Left colon (tissue), 2 donors: ENCODE data around the gene KRTAP9-2. TPM values are rescaled to one million over a fixed set of nuclear protein-coding genes. Genes with fewer than 3 reads are reported as not detected.
"Not testable (repeated sequence)": the region's sequence is repeated elsewhere in the genome, so short reads cannot be mapped to it uniquely, and the experiment has no call there.

Experiments used
- ATAC-seq: fragments of 200-7000 bp; cut with Tn5 transposase; one replicate; pipeline ENCODE4 v1.9.1; 2020; ENCODE audit warnings: mild to moderate bottlenecking, moderate library complexity
- DNase-seq, 2 donors: peaks; one replicate each; pipeline ENCODE4 v3.0.0-alpha.2; 2020
- intact Hi-C, 2 donors: fragments of 100-400 bp; cut with DNase I in 1 of 2; cut with micrococcal nuclease in 1 of 2; formaldehyde crosslinking; loops; one replicate each; pipeline versions ENCODE4 v1.11.2 to v1.14.0; 2022; cut with DNase I, micrococcal nuclease
- total RNA-seq, 2 donors: library from RNA; stranded (reverse); fragmentation: NEBNext Ultra II Directional; extraction: Animal tissue kit (Norgen Biotek cat#: 25700); gene quantifications; one replicate each; pipeline ENCODE4 v1.2.1, GENCODE V29; 2021
- donor health status: DM: no; HTN: no; CAD: no.
- donor health status: DM: yes; HTN: yes; CAD: no.

The KRTAP9-2 gene
- total RNA-seq, 2 donors from 2014 or later = not detected

GRCh38 chr17:41230094-41230493 lies 3.6 kb downstream of the KRTAP9-2 start:
- no peak for ATAC-seq
- intact Hi-C loops = no loop called here
- DNase-seq = no peak

GRCh38 chr17:41231731-41232130 lies 5.3 kb downstream of the KRTAP9-2 start:
- ATAC-seq (no peak), DNase-seq (no peak)
- intact Hi-C loops = no loop called here

- ATAC-seq, DNase-seq, intact Hi-C loops: not testable (repeated sequence)
Measured at GRCh38 chr17:41232399-41233105, 6.1 kb downstream of the KRTAP9-2 start, which contains the start of gene KRTAP9-3. TSS of gene KRTAP9-3 (plus strand) at chr17:41232449. CDS start at chr17:41232502, 53 bp downstream.

GRCh38 chr17:41237116-41237515 lies 10.7 kb downstream of the KRTAP9-2 start:
- DNase-seq, intact Hi-C loops, ATAC-seq: not testable (repeated sequence)

GRCh38 chr17:41237949-41238437 lies 11.5 kb downstream of the KRTAP9-2 start, which contains the start of gene KRTAP9-8:
TSS of gene KRTAP9-8 (plus strand) at chr17:41237999. CDS start at chr17:41238052, 53 bp downstream.
- ATAC-seq, DNase-seq, intact Hi-C loops: not testable (repeated sequence)

GRCh38 chr17:41246995-41247787 lies 20.7 kb downstream of the KRTAP9-2 start:
- DNase-seq, ATAC-seq, intact Hi-C loops: not testable (repeated sequence)

- intact Hi-C loops, DNase-seq, ATAC-seq: not testable (repeated sequence)
Measured at GRCh38 chr17:41249637-41250240, 23.3 kb downstream of the KRTAP9-2 start, which contains the start of gene KRTAP9-4. TSS of gene KRTAP9-4 (plus strand) at chr17:41249687. CDS start at chr17:41249721, 34 bp downstream.

GRCh38 chr17:41251261-41251660 lies 24.8 kb downstream of the KRTAP9-2 start:
- DNase-seq (no peak), ATAC-seq (no peak)

GRCh38 chr17:41254861-41255260 lies 28.4 kb downstream of the KRTAP9-2 start:
- intact Hi-C loops = no loop called here
- DNase-seq (no peak), ATAC-seq (no peak)

More at GRCh38 chr17:41251261-41251660, 24.8 kb downstream of the KRTAP9-2 start:
- intact Hi-C loops = no loop called here

GRCh38 chr17:41255381-41256290 lies 29.2 kb downstream of the KRTAP9-2 start, which contains the start of gene KRTAP9-9:
TSS of gene KRTAP9-9 (plus strand) at chr17:41255384.
- intact Hi-C loops, DNase-seq, ATAC-seq: not testable (repeated sequence)

GRCh38 chr17:41256291-41256685 lies 29.8 kb downstream of the KRTAP9-2 start:
- ATAC-seq = no peak
- intact Hi-C loops = no loop called here

GRCh38 chr17:41258406-41258805 lies 32.0 kb downstream of the KRTAP9-2 start:
- ATAC-seq (no peak), DNase-seq (no peak)
- intact Hi-C loops = no loop called here

More at GRCh38 chr17:41256291-41256685, 29.8 kb downstream of the KRTAP9-2 start:
- DNase-seq = no peak

- intact Hi-C loops = no loop called here
- DNase-seq = no peak
- ATAC-seq = no peak
Measured at GRCh38 chr17:41263212-41263611, 36.8 kb downstream of the KRTAP9-2 start.

GRCh38 chr17:41264599-41264998 lies 38.2 kb downstream of the KRTAP9-2 start:
- intact Hi-C loops = no loop called here
- ATAC-seq (no peak), DNase-seq (no peak)

GRCh38 chr17:41265078-41265477 lies 38.6 kb downstream of the KRTAP9-2 start, which contains the start of gene KRTAP9-6:
TSS of gene KRTAP9-6 (plus strand) at chr17:41265378. CDS start at chr17:41265378, 0 bp downstream.
- intact Hi-C loops = no loop called here
- ATAC-seq = no peak
- DNase-seq = no peak

GRCh38 chr17:41267711-41268110 lies 41.3 kb downstream of the KRTAP9-2 start:
- intact Hi-C loops = no loop called here
- ATAC-seq (no peak), DNase-seq (no peak)

GRCh38 chr17:41271323-41271722 lies 44.9 kb downstream of the KRTAP9-2 start:
- intact Hi-C loops, DNase-seq, ATAC-seq: not testable (repeated sequence)

- intact Hi-C loops = no loop called here
- no peak for ATAC-seq
- DNase-seq = no peak
Measured at GRCh38 chr17:41271858-41272257, 45.4 kb downstream of the KRTAP9-2 start.
